ENCODE measurements around the gene PAX2.

The PAX2 gene

DNA sequence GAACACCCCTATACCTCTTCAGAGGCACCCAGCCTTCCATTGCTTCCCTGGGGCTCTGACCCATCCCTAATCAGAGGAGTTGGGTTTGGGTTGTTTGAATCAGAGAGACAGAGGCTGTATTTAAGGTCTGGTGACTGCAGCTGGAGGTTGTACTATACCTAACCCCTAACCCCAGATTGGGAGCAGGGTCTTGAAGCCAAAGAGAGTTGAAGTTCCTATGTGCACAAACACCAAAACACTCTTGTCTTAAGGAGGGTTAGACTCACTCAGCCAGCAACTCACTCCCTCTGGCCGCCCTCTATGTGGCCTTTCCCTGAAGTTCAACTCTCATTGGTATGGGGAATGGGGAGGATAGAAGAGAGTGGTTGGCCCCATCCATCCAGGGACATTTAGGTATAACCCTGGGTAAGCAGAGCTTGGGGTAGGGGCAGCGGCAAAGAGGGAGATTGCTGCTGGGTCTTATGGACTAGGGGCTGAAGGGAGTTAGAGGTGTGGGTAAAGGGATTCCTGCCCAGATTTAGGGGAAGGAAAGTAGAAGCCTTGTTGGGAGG lies 80.0 kb downstream of the PAX2 start:
- DNase-seq, result no peak

DNA sequence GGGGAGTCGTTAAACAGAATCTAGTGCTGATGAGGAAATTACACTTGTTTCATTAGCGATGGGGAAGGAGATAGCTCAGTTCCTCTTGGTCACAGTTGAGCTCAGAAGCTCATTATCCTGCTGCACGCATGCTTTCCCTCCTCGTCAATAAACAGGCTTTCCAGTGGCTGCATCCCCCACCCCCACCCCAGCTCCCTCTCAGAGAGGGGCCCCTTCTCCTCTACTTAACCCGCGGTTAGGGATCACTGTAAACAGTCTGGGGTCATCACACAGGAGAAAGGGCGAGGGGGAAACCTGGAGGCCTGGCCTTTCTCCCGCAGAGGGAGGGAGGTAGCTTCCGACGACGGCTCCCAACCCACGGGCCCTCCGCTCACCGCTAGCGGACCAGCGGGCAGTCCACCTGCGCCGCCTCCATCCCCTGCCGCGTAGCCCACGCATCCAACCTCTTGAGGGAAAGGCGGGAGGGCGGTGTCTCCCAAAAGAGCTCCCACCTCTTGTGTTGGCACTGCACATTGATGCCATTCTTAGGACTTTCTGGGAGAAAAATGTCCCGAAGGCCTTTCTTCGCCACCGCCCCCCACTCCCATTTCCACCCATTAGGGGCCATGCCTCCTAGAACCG lies 80.8 kb downstream of the PAX2 start:
- DNase-seq, result no peak

DNA sequence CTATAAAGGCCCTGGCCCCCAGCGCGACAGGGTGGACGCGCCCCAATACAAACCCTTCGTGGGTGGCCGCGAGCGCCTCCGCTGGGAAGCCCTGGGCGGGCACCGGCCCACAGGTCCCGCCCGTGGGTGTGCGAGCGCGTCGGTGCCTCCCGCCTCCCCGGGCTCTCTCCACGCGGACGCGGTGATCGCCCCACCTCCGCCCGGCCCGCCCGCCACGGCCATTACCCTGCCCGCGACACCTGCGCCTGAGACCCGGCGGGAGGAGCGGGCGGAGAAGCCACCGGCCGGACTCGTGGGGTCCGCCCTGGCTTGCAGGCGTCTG lies 81.2 kb downstream of the PAX2 start:
- DNase-seq, result no peak

DNA sequence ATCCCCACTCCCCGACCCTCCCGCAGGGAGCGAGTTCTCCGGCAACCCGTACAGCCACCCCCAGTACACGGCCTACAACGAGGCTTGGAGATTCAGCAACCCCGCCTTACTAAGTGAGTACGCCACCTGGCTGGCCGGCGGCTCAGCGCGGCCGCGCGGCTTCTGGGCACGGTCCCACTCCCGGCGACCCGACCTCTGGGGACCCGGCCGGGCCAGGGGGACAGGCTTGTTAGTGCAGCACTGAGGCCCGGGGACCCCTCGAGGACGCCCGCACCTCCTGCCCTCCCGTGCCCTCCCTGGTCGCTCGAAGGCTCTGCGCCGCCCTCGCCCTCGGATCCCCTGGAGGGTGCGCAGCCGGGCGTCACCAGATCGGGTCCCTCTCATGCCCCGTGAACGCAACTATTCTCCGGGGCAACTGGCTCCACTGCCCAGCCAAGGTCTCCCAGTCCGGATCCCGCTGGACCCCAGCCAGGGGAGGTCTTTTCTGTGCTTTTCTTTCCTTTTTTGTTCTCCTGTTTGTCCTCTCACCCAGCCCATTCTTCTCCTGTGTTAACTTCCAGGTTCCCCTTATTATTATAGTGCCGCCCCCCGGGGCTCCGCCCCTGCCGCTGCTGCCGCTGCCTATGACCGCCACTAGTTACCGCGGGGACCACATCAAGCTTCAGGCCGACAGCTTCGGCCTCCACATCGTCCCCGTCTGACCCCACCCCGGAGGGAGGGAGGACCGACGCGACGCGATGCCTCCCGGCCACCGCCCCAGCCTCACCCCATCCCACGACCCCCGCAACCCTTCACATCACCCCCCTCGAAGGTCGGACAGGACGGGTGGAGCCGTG lies 81.8 kb downstream of the PAX2 start:
- DNase-seq, result no peak

- no peak for DNase-seq
Measured at GRCh38 chr10:100827819-100828737, 82.7 kb downstream of the PAX2 start.

DNA sequence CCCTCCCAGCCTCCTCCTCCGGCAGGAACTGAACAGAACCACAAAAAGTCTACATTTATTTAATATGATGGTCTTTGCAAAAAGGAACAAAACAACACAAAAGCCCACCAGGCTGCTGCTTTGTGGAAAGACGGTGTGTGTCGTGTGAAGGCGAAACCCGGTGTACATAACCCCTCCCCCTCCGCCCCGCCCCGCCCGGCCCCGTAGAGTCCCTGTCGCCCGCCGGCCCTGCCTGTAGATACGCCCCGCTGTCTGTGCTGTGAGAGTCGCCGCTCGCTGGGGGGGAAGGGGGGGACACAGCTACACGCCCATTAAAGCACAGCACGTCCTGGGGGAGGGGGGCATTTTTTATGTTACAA lies 83.3 kb downstream of the PAX2 start:
- DNase-seq, result no peak

GRCh38 chr10:100829097-100829870 lies 83.9 kb downstream of the PAX2 start:
- no peak for DNase-seq

DNA sequence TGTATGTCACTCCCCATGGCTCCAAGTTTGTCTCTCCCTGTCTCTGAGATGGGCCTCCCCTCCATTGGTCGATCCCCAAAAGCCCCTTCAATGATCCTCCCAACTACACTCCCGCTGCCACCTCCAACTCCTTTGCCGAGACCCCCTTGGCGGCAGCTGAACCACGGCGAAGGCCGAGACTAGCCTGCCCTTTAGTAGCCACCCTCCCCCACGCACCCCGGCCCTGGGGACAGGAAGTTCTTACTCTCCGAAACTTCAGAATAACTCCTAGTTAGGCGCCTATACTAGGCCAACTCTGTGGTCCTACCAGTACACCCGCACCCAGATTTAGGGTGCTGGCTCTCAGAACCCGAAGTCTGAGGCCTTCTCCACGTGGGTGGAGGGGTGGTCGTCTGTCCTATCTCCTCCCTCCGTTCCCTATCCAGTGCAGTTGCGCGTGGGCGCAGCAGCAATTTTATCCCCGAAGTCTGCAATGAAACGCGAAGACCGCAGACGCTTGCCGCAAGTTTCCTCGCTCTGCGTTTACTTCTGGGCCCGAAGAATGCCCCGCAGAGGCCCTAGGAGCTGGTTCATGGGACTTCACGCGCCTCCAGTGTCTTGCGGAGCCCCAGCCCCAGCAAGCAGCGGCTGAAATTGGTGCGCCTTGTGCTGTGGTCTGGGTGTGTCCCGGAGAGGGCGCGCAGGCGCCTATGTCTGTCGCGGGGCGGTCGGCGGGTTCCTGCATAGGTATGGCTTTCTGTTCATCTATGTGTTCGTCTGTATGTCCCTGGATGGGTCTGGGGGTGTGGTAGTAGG lies 84.7 kb downstream of the PAX2 start:
- no peak for DNase-seq

DNA sequence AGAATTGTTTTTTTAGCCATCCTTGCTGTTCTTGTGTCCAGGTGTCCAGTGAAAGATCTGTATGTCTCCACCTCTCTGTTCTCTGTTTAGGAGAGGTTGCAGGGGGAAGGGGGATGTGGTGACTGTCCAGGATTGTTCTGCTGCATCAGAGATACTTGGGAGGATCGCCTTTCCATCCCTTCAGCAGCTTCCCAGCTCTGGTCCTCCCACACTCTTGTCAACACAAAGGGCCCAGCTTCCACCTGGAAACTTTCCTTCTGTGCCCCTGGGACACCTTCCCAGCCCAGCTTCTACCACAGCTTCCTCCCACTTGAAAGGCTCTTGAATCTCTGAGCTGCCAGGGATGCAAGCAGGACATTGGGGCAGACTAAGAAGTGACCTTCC lies 85.3 kb downstream of the PAX2 start:
- no peak for DNase-seq

DNA sequence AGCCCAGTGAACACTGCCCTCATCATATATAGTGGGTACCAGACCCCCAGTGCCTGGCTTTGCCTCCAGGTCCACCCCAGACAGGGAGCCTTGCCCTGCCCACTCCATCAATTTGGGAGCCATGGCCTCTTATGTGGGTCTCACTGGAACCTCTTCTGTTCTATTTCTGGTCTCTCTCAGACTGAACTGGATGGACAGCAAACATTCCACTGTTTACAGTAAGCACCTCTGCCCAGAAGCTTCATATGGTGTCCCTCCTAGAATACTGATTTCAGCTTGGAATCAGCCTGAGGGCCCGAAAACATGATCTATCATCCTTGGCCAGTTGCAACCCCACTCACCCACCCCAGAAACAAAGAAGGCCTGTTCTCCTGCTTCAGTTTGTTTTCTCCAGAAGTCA lies 86.4 kb downstream of the PAX2 start:
- DNase-seq, result no peak

DNA sequence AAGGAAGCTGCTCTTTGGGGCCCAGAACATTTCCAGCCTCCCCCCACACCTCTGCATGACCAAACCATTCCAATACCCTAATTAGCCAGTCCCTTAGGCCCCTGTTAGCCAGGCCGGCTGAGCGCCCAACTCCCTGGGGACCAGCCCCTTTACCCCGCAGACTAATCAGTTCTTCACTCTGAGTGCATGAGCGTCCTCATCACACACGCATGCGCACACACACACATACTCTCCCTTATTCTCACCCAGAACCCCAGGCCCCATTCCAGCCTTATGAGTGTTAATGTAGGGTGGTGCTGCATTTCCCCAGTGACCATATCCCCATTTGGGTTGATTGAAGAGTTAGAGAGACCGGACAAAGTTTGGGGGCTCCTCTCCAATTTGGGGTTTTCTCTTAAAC lies 90.4 kb downstream of the PAX2 start:
- DNase-seq, result no peak

GRCh38 chr10:100836891-100837290 lies 91.5 kb downstream of the PAX2 start:
- DNase-seq, result no peak

DNA sequence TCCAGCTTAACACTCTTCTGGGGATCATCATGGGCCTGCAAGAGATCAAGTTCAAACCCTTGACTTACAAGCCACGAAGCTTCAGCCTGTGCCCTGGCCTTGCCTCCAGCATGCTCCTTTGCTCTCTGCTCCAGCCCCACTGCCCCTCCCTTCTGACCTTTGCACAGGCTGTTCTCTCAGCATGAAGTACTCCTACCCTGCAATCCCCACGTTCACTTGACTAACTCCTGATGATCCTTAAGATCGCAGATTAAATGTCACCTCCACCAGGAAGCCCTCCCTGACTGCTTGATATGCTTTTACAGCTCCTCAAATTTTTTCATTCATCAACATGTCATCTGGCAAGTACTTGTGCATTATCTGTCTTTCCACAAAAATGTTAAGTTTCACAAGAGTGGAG lies 91.9 kb downstream of the PAX2 start:
- DNase-seq, result no peak

DNA sequence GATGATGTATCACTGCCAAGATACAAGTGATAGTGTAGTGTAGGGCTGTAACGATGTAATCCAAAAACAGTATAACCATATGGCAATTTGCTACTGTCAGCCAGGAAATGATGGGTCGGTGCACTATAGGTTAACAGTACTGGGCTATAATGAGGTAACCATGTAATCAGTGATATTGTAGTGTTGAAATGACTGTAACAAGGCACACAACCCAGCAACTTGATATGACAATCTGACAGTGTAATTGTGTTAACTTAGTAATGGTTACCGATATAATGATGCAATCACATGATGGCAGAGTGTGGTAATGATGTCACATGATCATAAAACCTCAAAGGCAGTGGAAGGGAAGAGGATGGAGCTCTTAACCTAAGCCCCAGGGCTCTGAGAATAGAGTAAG lies 93.6 kb downstream of the PAX2 start:
- DNase-seq, result no peak

DNA sequence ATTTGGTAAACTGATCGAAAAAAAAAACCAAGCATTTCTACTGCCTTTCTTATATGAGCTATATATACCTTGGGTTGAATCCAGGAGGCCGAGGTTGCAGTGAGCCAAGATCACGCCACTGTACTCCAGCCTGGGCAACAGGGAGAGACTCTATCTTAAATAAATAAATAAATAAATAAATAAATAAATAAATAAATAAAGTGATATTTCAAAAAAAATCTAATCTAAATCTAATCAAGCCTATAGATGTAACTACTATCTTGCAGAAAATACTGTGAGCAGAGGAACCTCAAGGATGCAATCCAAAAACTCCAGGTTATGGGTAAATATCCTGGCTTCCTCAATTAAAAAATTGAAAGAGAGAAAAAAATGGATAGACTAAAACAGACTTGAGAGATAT lies 96.1 kb downstream of the PAX2 start:
- no peak for DNase-seq

DNA sequence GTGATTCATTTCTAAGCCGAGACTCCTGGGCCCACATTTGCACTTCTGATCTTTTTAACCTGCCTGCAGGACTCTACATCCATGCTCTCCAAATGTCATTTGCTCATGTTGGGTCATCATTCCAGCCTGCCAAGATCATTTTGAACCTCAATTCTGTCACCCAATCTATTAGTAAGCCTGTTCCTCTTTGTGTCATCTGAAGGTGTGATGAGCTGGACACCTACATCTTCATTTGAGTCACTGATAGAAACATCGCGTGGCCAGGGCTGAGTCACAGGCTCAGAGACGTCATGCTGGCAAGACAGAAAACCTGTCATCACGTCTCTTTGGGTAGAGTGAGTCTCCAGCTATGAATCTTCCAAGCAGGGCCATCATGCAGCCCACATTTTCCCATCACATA lies 102.1 kb downstream of the PAX2 start:
- DNase-seq, result no peak

DNA sequence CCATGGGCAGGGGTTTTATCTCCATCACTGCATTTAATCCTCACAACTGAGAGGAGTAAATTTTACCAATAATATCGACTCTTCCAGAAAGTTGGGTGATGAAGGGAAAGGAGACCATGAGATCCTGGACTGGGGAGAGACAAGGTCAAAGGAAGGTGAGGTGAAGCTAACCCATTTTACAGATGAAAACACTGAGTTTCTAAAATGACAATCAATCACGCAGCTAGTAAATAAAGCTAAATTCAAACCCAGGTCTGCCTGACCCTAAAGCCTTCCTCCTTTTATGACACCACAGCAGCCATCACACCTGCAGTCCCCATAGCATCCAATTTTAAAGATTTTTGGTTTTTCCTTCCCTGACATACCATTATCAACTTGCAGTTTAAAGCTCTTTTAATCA lies 103.4 kb downstream of the PAX2 start:
- no peak for DNase-seq

DNA sequence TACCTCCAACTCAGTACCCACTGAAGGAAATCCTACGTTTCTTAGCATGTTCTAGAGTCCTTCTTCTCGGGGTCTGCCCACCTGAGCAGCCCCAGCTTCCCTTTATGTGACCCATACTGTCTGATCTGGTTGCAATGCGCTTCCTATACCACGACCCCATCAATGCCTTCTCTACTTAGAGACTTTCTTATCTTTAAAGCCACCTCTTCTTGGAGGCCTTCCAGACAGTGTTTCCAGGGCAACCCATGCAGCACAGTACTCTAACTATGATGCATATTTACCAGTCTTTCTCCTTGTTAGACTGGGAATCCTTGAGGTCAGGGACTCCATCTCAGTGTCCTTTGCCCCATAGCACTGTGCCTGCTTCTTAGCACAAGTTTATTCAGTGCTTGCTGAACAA lies 112.9 kb downstream of the PAX2 start:
- no peak for DNase-seq

DNA sequence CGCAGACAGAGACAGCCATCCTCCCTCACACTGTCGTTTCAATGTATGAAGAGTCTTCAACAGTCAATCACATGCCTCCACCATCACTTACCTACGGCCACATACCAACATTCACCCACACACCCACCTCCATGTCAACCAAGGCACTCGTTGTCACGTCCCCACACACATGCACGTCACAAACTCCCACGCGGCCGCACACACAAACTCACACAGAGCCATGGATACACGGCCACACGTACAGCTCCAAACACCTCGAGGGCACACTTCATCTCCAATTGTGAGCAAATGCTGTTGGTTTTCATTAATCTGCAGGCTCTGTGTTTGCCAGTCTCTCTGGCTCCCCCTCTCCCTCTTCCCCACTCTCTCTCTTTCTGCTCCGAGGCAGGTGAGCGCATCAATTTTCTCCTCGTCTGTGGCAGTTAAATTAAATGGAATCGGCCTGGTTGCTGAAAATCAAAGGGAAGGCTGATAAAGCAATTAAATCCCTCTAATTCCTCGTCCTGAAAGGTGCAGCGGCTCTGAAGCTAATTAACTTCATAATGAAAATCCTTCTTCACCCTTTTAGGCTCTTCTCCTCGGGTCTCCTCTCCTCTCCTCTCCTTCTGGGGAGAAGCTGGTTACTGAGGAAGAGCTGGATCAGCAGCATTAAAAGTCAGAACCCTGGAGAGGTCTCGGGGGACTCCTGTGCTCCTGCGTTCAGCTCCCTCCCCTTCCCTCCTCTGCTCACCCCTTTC lies 113.5 kb downstream of the PAX2 start:
- no peak for DNase-seq

DNA sequence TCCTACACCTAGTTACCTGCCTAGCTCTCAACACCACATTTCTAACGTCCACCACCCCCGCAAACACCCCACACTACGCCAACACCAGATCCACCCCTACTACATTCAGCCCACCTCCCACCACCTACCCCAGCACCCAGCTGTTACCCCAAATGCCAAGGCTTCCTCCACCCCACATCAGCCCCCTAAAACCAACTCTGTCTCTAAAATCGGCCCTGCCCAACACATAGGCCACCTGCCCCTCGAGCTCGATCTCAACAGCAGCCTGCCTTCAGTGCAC lies 114.0 kb downstream of the PAX2 start:
- no peak for DNase-seq

DNA sequence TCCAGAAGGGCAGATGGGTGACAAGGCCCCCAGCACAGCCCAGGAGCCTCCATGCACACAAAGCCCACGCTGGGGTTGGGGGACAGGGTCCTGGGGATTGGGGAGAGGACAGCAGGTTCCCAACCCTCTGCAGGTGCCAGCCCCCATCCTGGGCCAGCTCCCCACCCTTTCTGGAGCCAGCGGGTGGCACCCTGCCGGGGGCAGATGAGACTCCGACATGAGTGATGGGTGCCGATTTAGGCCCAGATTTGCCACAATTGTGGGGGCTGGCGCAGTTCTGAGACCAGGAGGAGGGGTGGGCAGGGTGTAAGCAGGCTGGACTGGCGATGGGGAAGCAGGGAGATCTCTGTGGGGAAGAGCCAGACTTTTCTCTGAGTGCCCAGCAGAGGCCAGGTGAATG lies 118.1 kb downstream of the PAX2 start:
- no peak for DNase-seq

Measured in activated effector memory CD4-positive, alpha-beta T cell treated with Interleukin-2 at 50 U/mL for 16 hours (primary cell).